Tibial nerve (tissue), 3 donors: ENCODE data around the gene TRIM69.

Source experiments
- POLR2A ChIP-seq, 2 donors: fragments of 450-650 bp; IDR thresholded peaks; one replicate each; pipeline ENCODE4 v1.6.1; 2017; ENCODE audit warnings: antibody characterized with exemption in 2 of 2, mild to moderate bottlenecking in 2 of 2, moderate library complexity in 2 of 2
- TF ChIP-seq, protein P1 (sequence below), 5 experiments: fragments of 200-600 bp in 3 of 5; fragments of 450-650 bp in 2 of 5; sonication (generic) in 3 of 5; IDR thresholded peaks; one replicate each; pipeline ENCODE4 v1.5.1; 2016 to 2019; ENCODE audit warnings: antibody characterized with exemption in 5 of 5, mild to moderate bottlenecking in 3 of 5, moderate library complexity in 2 of 5

DNA sequence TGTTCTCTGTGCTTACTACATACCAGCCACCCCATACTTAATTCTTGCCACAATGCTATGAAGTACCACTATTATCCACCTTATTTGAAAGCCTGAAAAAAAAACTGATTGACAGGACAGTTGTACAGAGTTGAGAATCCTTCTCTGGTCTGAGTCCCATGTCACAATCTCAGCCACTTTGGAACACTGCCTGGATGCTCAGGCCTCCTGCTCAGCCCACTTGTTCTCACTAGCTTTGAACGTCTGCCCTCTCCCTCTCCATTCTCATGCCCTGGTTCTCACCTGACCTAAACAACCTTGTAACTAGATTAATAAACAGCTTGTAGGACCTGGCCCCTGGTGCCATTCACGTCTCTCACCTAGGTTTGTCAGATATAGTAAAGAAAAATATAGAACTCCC lies 53.9 kb downstream of the TRIM69 start:
- TF ChIP-seq, protein P1, sequence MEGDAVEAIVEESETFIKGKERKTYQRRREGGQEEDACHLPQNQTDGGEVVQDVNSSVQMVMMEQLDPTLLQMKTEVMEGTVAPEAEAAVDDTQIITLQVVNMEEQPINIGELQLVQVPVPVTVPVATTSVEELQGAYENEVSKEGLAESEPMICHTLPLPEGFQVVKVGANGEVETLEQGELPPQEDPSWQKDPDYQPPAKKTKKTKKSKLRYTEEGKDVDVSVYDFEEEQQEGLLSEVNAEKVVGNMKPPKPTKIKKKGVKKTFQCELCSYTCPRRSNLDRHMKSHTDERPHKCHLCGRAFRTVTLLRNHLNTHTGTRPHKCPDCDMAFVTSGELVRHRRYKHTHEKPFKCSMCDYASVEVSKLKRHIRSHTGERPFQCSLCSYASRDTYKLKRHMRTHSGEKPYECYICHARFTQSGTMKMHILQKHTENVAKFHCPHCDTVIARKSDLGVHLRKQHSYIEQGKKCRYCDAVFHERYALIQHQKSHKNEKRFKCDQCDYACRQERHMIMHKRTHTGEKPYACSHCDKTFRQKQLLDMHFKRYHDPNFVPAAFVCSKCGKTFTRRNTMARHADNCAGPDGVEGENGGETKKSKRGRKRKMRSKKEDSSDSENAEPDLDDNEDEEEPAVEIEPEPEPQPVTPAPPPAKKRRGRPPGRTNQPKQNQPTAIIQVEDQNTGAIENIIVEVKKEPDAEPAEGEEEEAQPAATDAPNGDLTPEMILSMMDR (IDR thresholded peaks at IDR 0.05) = no peak
- TF ChIP-seq POLR2A (IDR thresholded peaks at IDR 0.05) = no peak
